Rectal smooth muscle tissue (tissue), 1 donor: ENCODE results near the gene UQCC2.

Experiments
- H3K27ac ChIP-seq: one replicate; pipeline ENCODE4 v1.7.0; 2013; ENCODE audit warnings: low read depth, low read length, inconsistent platforms
- H3K27me3 ChIP-seq: one replicate; pipeline ENCODE4 v1.7.0; 2013; ENCODE audit warnings: low read length; ENCODE audit not compliant: control insufficient read depth, insufficient read depth
- H3K36me3 ChIP-seq: one replicate; pipeline ENCODE4 v1.7.0; 2013; ENCODE audit warnings: low read length; ENCODE audit not compliant: control insufficient read depth, insufficient read depth
- H3K4me1 ChIP-seq: one replicate; pipeline ENCODE4 v1.7.0; 2013; ENCODE audit warnings: low read length; ENCODE audit not compliant: control insufficient read depth, insufficient read depth
- H3K4me3 ChIP-seq: one replicate; pipeline ENCODE4 v1.7.0; 2013; ENCODE audit warnings: low read length
- H3K9ac ChIP-seq: one replicate; pipeline ENCODE4 v1.7.0; 2013; ENCODE audit warnings: low read length

UQCC2 gene

GRCh38 chr6:33652002-33652401 is 59.5 kb downstream of the UQCC2 start:
- Histone ChIP-seq H3K27ac (no peak overlapping the region), H3K9ac (no peak overlapping the region), H3K27me3 (no peaks in the 10 kb centered on the region), H3K4me1 (no peaks in the 10 kb centered on the region), H3K36me3 (peaks cover 3% of the 10 kb centered on the region), H3K4me3 (no peak overlapping the region)

- Histone ChIP-seq H3K4me1 (no peaks in the 10 kb centered on the region), H3K9ac (no peak overlapping the region), H3K36me3 (peaks cover 3% of the 10 kb centered on the region), H3K27me3 (no peaks in the 10 kb centered on the region), H3K27ac (no peak overlapping the region), H3K4me3 (no peak overlapping the region)
Measured at GRCh38 chr6:33651403-33651802, 60.1 kb downstream of the UQCC2 start.
